ENCODE results near the gene RSPRY1.

- TF ChIP-seq GATA2 (IDR thresholded peaks at IDR 0.05; ENCODE audit: low read depth, low read length) (no peak), GATA3 (IDR thresholded peaks at IDR 0.05; ENCODE audit: low read depth, low read length) (no peak)
These were observed 71.4 kb downstream of the RSPRY1 start for GRCh38 chr16:57257455-57258070.
